ENCODE results near the gene CCNA1.

CCNA1 gene

GRCh38 chr13:36454121-36454520 lies 21.8 kb downstream of the CCNA1 start:
- DNase-seq (ENCODE audit: low read depth): no peak

DNA sequence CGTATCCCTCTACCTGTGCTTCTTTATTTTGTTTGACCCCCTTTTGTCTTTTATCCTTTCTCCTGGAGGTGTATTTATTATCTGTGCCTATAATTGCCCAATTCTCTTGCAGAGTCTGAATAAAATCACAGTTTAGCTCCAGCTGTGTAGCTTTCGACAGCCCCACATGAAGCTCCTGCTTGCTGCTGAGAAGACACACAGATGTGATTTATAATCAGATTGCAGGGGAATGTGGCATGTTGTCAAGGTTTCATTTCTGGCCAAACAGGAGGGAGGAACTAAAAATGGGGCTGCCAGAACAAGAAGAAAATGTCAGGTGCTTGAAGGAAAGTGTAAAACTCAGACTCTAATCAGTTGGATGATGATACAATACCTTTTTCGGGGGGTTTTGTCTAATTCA lies 22.7 kb downstream of the CCNA1 start:
- no peak for DNase-seq (ENCODE audit: low read depth)

- DNase-seq (ENCODE audit: low read depth): no peak
These were observed 24.3 kb downstream of the CCNA1 start for GRCh38 chr13:36456577-36456976.

DNA sequence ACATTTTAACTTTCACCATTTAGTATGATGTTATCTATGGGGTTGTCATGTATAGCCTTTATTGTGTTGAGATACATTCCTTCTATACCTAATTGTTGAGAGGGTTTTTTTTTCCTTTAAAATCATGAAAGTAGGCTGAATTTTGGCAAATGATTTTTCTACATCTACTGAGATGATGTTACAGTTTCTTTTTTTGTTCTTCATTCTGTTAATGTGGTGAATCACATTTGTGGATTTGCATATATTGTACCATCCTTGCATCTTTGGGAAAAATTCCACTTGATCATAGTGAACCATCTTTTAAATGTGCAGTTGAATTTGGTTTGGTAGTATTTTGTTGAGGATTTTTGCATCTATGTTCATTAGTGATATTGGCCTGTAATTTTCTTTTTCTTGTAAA lies 29.2 kb downstream of the CCNA1 start:
- DNase-seq (ENCODE audit: low read depth): no peak

DNA sequence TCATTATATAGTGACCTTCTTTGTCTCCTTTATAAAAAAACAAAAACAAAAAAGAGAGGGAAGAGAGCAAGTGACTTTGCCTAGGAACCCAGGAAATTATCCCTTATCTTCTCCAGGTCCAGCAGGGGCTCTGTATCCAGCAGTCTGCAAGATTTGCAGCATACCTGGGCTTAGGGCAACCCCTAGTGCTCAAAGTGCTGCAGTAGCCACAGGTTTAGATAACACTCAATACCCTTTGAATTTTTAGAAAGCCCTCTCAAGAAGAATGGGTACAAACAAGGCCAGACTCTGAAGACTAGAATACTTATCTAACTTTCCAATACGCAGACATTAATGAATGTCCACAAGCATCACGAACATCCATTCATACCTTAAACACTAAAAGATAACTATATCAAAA lies 43.2 kb downstream of the CCNA1 start:
- DNase-seq (ENCODE audit: low read depth): no peak

DNA sequence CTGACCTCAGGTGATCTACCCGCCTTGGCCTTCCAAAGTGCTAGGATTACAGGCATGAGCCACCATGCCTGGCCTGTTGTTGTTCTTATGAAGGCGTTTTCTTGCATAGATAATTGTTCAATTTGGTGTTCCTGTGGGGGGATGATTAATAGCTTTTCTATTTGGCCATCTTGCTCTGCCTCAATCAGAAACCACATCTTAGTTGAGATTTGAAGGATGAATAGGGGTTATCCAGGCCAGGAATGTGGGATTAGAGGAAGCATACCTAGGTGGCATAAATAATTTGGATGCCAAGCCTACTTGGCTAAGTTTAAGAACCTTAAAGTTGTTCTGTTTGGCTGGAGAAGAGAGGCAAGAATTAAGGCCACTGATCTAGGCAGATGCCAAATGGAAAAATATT lies 44.4 kb downstream of the CCNA1 start:
- no peak for DNase-seq (ENCODE audit: low read depth)

DNA sequence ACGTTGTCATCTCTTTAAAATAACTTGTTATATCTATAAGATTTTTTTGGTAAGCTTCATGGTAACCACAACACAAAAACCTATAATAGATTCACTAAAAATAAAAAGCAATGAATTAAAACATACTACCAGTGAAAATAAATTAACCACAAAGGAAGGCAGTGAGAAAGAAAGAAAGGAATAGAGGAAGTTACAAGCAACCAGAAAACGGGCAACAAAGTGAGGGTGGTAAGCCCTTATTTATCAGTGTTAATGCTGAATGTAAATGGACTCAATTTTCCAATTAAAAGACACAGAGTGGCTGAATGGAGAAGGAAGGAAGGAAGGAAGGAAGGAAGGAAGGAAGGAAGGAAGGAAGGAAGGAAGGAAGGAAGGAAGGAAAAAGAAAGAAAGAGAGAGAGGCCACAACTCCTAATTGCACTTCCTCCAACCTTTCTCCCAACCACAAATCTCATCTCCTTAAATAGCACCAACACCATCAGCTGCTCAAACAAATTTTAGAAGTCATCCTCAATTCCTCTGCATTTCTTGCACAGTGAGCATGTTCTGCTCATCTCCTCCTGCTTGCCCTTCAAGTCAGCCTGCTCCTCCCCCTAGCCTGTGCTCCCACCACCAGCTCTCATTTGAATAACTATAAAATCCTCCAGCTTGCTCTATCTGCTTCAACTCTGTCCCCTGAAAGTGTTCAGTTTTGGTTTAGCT lies 48.6 kb downstream of the CCNA1 start:
- DNase-seq (ENCODE audit: low read depth): no peak

DNA sequence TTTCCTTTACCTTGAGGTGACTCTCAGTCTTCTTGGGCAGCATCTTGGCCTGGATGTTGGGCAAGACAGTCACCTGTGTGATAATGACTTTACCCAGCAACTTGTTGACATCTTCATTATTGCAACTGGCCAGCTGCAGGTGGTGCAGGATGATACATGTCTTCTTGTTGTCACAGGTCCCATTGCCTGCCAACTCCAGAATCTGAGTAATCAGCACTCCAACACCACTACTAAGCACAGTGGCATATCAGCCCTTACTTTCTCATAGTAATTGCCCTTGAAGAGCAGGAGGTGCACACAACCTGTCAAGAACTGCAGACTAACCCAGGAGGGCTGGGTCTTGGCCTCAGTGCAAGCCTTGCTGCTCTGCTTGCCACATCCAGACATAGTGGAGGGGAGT lies 57.8 kb downstream of the CCNA1 start:
- DNase-seq (ENCODE audit: low read depth): no peak
